AML-193 (cell line): ENCODE data around the gene SERF2.
"Not testable (repeated sequence)": the region's sequence is repeated elsewhere in the genome, so short reads cannot be mapped to it uniquely, and the experiment has no call there.

Experiments used
- DNase-seq, 2 experiments: peaks; one replicate each; lab custom pipeline; 2025; lab: John Stamatoyannopoulos, UW

SERF2 gene

GRCh38 chr15:43793647-43794046 lies 1.5 kb downstream of the SERF2 start:
- DNase-seq = no peak

- no peak for DNase-seq
These were observed 2.3 kb downstream of the SERF2 start for GRCh38 chr15:43794269-43795037.

GRCh38 chr15:43795197-43795596 lies 3.1 kb downstream of the SERF2 start:
- DNase-seq = no peak

- no peak for DNase-seq
These were observed 3.9 kb downstream of the SERF2 start for GRCh38 chr15:43795997-43796396.

- DNase-seq = no peak
These were observed 4.4 kb downstream of the SERF2 start for GRCh38 chr15:43796566-43796965.

GRCh38 chr15:43799209-43799944 lies 7.3 kb downstream of the SERF2 start:
- DNase-seq = no peak

GRCh38 chr15:43799945-43800285 lies 7.8 kb downstream of the SERF2 start, which contains the start of gene SERINC4:
TSS of gene SERINC4 (minus strand) at chr15:43800220. CDS start at chr15:43799986, 234 bp downstream.
- DNase-seq = no peak

GRCh38 chr15:43800286-43801141 lies 8.4 kb downstream of the SERF2 start, which contains the start of gene HYPK:
TSS of gene HYPK (plus strand) at chr15:43800599. CDS start at chr15:43800623, 24 bp downstream.
- peak; percentile 71 to 73 for DNase-seq

- DNase-seq = not testable (repeated sequence)
These were observed 10.6 kb downstream of the SERF2 start for GRCh38 chr15:43802676-43803075.

- no peak for DNase-seq
These were observed 16.4 kb downstream of the SERF2 start for GRCh38 chr15:43808435-43808950.

- peak; percentile 8 to 43 for DNase-seq
These were observed 17.0 kb downstream of the SERF2 start for GRCh38 chr15:43808960-43809678.

- DNase-seq = not testable (repeated sequence)
These were observed 22.9 kb downstream of the SERF2 start for GRCh38 chr15:43815064-43815463.

GRCh38 chr15:43821505-43821904 lies 29.4 kb downstream of the SERF2 start:
- DNase-seq = no peak

GRCh38 chr15:43824302-43825246 lies 32.5 kb downstream of the SERF2 start, which contains the start of gene MFAP1:
TSS of gene MFAP1 (minus strand) at chr15:43824690. CDS start at chr15:43824569, 121 bp downstream.
- DNase-seq = peak; percentile 94 to 95

- DNase-seq = not testable (repeated sequence)
These were observed 33.2 kb downstream of the SERF2 start for GRCh38 chr15:43825305-43825704.

- DNase-seq = no peak
These were observed 33.9 kb downstream of the SERF2 start for GRCh38 chr15:43826029-43826507.

- DNase-seq = peak; percentile 75 to 76
These were observed 34.6 kb downstream of the SERF2 start, which contains the start of gene WDR76 for GRCh38 chr15:43826508-43827341. TSS of gene WDR76 (plus strand) at chr15:43827002. CDS start at chr15:43827033, 31 bp downstream.

GRCh38 chr15:43828061-43828657 lies 36.0 kb downstream of the SERF2 start:
- DNase-seq = no peak
